GM23338 (cell line): ENCODE measurements around the gene PSAPL1. TPM values are rescaled to one million over a fixed set of nuclear protein-coding genes. Genes with fewer than 3 reads are reported as not detected.

Experiments used
- ATAC-seq: fragments of 200-7000 bp; cut with Tn5 transposase; 3 replicates; pipeline ENCODE4 v1.9.1; 2020
- DNase-seq: peaks from one replicate; pipeline ENCODE4 v3.0.0-alpha.2; 2015; ENCODE audit warnings: low spot score
- H2AFZ ChIP-seq: fragments of 200-600 bp; sonication (generic); 2 replicates; pipeline ENCODE4 v1.8.0; 2016; ENCODE audit warnings: antibody characterized with exemption, mild to moderate bottlenecking, moderate library complexity
- H3F3A ChIP-seq: fragments of 200-600 bp; sonication (generic); replicated peaks from 2 replicates; pipeline ENCODE4 v1.8.0; 2017; ENCODE audit warnings: antibody characterized with exemption, mixed run types, low read depth
- H3K27ac ChIP-seq: fragments of 200-600 bp; sonication (generic); 2 replicates; pipeline ENCODE4 v1.6.1; 2016; ENCODE audit warnings: low read depth
- H3K27me3 ChIP-seq: fragments of 200-600 bp; sonication (generic); 2 replicates; pipeline ENCODE4 v1.8.0; 2016; ENCODE audit warnings: mild to moderate bottlenecking, mixed run types, moderate library complexity; ENCODE audit not compliant: insufficient read depth
- H3K36me3 ChIP-seq: fragments of 200-600 bp; sonication (generic); 2 replicates; pipeline ENCODE4 v1.8.0; 2016; ENCODE audit warnings: mild to moderate bottlenecking; ENCODE audit not compliant: insufficient read depth
- H3K4me1 ChIP-seq: fragments of 200-600 bp; sonication (generic); 2 replicates; pipeline ENCODE4 v1.8.0; 2016; ENCODE audit warnings: mild to moderate bottlenecking, moderate library complexity; ENCODE audit not compliant: insufficient read depth
- H3K4me2 ChIP-seq: fragments of 200-600 bp; sonication (generic); 2 replicates; pipeline ENCODE4 v1.7.1; 2017; ENCODE audit warnings: mixed run types
- H3K4me3 ChIP-seq: fragments of 200-600 bp; sonication (generic); 2 replicates; pipeline ENCODE4 v1.6.1; 2016; ENCODE audit warnings: mixed run types
- H3K79me2 ChIP-seq: fragments of 200-600 bp; sonication (generic); replicated peaks from 2 replicates; pipeline ENCODE4 v1.8.0; 2017; ENCODE audit warnings: mild to moderate bottlenecking; ENCODE audit not compliant: insufficient read depth
- H3K9me2 ChIP-seq: fragments of 200-600 bp; sonication (generic); 2 replicates; pipeline ENCODE4 v1.8.0; 2017; ENCODE audit not compliant: insufficient read depth
- H4K20me1 ChIP-seq: fragments of 200-600 bp; sonication (generic); replicated peaks from 2 replicates; pipeline ENCODE4 v1.8.0; 2017; ENCODE audit warnings: mild to moderate bottlenecking; ENCODE audit not compliant: insufficient read depth
- H3K27ac Mint-ChIP-seq: 2 replicates; pipeline ENCODE4 v1.8.0; 2020; ENCODE audit warnings: inconsistent platforms, mild to moderate bottlenecking, moderate library complexity, mixed read lengths
- H3K27me3 Mint-ChIP-seq: 3 replicates; pipeline ENCODE4 v1.8.0; 2022; ENCODE audit warnings: low read depth, mild to moderate bottlenecking, moderate library complexity, mixed read lengths, inconsistent platforms; ENCODE audit not compliant: insufficient read depth, poor library complexity
- H3K36me3 Mint-ChIP-seq: 3 replicates; pipeline ENCODE4 v1.8.0; 2021; ENCODE audit warnings: low read depth, mild to moderate bottlenecking, inconsistent platforms, moderate library complexity, mixed read lengths
- H3K4me1 Mint-ChIP-seq: 3 replicates; pipeline ENCODE4 v1.8.0; 2020; ENCODE audit warnings: mild to moderate bottlenecking, inconsistent platforms, mixed read lengths
- H3K4me3 Mint-ChIP-seq: 3 replicates; pipeline ENCODE4 v1.8.0; 2021; ENCODE audit warnings: moderate library complexity, mild to moderate bottlenecking, inconsistent platforms, mixed read lengths
- H3K9me3 Mint-ChIP-seq: 3 replicates; pipeline ENCODE4 v1.8.0; 2020; ENCODE audit warnings: moderate library complexity, mild to moderate bottlenecking, inconsistent platforms, mixed read lengths
- EZH2 ChIP-seq: fragments of 200-600 bp; sonication (generic); IDR thresholded peaks from one replicate; pipeline ENCODE4 v1.8.0; 2017; ENCODE audit warnings: antibody characterized with exemption, mild to moderate bottlenecking, low read depth; ENCODE audit not compliant: unreplicated experiment
- EZH2phosphoT487 ChIP-seq: fragments of 200-600 bp; sonication (generic); IDR thresholded peaks from one replicate; pipeline ENCODE4 v1.8.1; 2018; ENCODE audit warnings: antibody characterized with exemption; ENCODE audit not compliant: unreplicated experiment
- JUNB ChIP-seq: IDR thresholded peaks from one replicate; pipeline ENCODE4 v1.6.1; 2016; ENCODE audit warnings: antibody characterized with exemption; ENCODE audit not compliant: unreplicated experiment
- NANOG ChIP-seq: IDR thresholded peaks from 2 replicates; pipeline ENCODE4 v1.6.1; 2016; ENCODE audit warnings: antibody characterized with exemption, borderline replicate concordance
- STAT1 ChIP-seq: IDR thresholded peaks from one replicate; pipeline ENCODE4 v1.6.1; 2016; ENCODE audit warnings: antibody characterized with exemption; ENCODE audit not compliant: unreplicated experiment
- ZNF114 ChIP-seq: fragments of 250-450 bp; sonication (Bioruptor Pico); IDR thresholded peaks from 2 replicates; pipeline ENCODE4 v1.5.0; 2020; ENCODE audit warnings: mild to moderate bottlenecking, moderate library complexity
- ZNF331 ChIP-seq: fragments of 250-450 bp; sonication (Bioruptor Pico); IDR thresholded peaks from 2 replicates; pipeline ENCODE4 v1.5.0; 2020; ENCODE audit warnings: low read depth, mild to moderate bottlenecking, moderate library complexity
- polyA plus RNA-seq: library from polyadenylated mRNA; unstranded; fragments of >200 nt; fragmentation: Nextera tagmentation; extraction: Ambion mirVana; gene quantifications from 2 replicates; pipeline ENCODE4 v1.2.1, GENCODE V29; 2016
- total RNA-seq: library from RNA; depleted of rRNA; stranded (reverse); fragments of >200 nt; shearing (Covaris generic); gene quantifications from 2 replicates; pipeline ENCODE4 v1.2.3, GENCODE V29; 2014
- TF ChIP-seq, protein P1 (sequence below), 2 experiments: fragments of 200-600 bp in 1 of 2; sonication (generic) in 1 of 2; conservative IDR thresholded peaks; 2 replicates each; pipeline versions ENCODE4 v1.5.1 to v1.6.1; 2016 to 2017; ENCODE audit warnings: antibody characterized with exemption in 2 of 2, low read depth in 2 of 2, mild to moderate bottlenecking in 2 of 2, moderate library complexity in 1 of 2
- TF ChIP-seq, protein P2 (sequence below): IDR thresholded peaks from one replicate; pipeline ENCODE4 v1.6.1; 2018; ENCODE audit warnings: antibody characterized with exemption; ENCODE audit not compliant: unreplicated experiment
- TF ChIP-seq, protein P3 (sequence below): fragments of 250-450 bp; sonication (Bioruptor Pico); IDR thresholded peaks from 2 replicates; pipeline ENCODE4 v1.5.0; 2020; ENCODE audit warnings: mild to moderate bottlenecking, moderate library complexity
- TF ChIP-seq, protein P4 (sequence below): IDR thresholded peaks from 2 replicates; pipeline ENCODE4 v1.6.1; 2016; ENCODE audit warnings: antibody characterized with exemption

Gene PSAPL1
- total and polyA plus RNA-seq, 2 experiments from 2014 or later, result not detected

DNA sequence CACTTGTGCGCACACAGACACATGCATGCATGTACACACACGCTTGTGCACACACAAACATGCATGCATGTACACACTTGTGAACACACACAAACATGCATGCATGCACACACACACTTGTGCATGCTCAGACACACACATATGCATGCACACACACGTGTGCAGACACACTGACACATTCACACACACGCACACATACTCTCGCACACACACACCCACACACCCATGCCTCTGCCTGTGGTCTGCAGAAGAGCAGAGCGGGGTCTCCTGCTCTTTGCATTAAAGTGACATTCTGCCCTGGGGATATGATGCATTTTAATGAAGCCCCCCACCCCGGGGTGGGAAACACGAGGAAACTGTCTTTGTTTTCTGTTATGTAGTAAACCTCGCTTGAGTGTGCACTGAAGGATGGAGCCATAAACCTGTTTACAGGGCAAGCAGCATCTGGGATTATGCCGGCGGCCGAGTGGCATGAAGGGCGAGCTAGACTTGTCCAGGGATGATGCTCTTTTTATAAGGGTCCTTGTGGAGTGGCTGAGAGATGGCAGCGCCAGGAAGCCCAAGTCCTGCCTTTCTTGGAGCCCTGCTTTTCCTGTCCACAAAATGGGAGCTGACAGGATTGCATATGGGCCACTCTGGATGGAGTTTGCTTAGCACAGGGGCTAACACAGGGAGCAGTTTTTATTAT lies 17.8 kb downstream of the PSAPL1 start (continued):
- TF ChIP-seq, protein P1, sequence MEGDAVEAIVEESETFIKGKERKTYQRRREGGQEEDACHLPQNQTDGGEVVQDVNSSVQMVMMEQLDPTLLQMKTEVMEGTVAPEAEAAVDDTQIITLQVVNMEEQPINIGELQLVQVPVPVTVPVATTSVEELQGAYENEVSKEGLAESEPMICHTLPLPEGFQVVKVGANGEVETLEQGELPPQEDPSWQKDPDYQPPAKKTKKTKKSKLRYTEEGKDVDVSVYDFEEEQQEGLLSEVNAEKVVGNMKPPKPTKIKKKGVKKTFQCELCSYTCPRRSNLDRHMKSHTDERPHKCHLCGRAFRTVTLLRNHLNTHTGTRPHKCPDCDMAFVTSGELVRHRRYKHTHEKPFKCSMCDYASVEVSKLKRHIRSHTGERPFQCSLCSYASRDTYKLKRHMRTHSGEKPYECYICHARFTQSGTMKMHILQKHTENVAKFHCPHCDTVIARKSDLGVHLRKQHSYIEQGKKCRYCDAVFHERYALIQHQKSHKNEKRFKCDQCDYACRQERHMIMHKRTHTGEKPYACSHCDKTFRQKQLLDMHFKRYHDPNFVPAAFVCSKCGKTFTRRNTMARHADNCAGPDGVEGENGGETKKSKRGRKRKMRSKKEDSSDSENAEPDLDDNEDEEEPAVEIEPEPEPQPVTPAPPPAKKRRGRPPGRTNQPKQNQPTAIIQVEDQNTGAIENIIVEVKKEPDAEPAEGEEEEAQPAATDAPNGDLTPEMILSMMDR (conservative IDR thresholded peaks at IDR 0.05; ENCODE audit: low read depth in 2 of 2), result no peak
- TF ChIP-seq EZH2 (no peak), STAT1 (no peak), ZNF331 (no peak), JUNB (no peak), NANOG (no peak), EZH2phosphoT487 (no peak)
- TF ChIP-seq, protein P2, sequence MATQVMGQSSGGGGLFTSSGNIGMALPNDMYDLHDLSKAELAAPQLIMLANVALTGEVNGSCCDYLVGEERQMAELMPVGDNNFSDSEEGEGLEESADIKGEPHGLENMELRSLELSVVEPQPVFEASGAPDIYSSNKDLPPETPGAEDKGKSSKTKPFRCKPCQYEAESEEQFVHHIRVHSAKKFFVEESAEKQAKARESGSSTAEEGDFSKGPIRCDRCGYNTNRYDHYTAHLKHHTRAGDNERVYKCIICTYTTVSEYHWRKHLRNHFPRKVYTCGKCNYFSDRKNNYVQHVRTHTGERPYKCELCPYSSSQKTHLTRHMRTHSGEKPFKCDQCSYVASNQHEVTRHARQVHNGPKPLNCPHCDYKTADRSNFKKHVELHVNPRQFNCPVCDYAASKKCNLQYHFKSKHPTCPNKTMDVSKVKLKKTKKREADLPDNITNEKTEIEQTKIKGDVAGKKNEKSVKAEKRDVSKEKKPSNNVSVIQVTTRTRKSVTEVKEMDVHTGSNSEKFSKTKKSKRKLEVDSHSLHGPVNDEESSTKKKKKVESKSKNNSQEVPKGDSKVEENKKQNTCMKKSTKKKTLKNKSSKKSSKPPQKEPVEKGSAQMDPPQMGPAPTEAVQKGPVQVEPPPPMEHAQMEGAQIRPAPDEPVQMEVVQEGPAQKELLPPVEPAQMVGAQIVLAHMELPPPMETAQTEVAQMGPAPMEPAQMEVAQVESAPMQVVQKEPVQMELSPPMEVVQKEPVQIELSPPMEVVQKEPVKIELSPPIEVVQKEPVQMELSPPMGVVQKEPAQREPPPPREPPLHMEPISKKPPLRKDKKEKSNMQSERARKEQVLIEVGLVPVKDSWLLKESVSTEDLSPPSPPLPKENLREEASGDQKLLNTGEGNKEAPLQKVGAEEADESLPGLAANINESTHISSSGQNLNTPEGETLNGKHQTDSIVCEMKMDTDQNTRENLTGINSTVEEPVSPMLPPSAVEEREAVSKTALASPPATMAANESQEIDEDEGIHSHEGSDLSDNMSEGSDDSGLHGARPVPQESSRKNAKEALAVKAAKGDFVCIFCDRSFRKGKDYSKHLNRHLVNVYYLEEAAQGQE, result no peak

DNA sequence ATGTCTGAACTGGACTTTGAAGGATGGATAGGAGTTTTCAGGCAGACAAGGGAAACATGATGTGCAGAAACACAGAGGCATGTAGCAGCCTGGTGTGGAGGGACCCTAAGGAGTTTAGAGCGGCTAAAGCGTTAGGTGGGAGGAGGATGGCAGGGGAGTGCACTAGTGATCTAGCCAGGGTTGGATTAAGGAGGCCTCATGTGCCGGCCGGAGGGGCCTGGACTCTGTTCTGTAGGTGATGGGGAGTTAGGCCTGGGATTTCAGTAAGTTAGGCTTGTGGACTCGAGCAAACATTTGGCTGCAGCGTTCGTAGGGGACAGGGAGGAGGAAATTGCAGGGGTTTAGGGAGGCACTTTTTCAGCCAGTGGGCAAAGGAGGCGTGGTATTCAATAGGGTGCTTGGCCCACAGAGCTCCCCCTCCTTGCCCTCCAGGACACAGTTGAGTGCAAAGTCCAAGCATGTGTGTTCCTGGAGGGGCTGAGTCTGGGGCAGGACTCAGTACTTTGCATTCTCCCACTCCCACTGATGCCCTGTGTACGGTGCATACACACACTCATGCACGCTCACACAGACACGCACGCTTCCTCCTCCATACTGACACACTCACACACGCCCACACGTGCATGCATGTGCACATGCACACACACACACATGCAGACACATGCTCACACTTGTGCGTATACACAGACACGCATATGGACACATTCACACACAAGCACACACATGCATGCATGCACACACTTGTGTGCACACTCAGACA lies 18.6 kb downstream of the PSAPL1 start:
- H3K27ac ChIP-seq, result no peak overlapping the region
- no peak overlapping the region for H3K4me2 ChIP-seq
- no peak overlapping the region for H3K27ac Mint-ChIP-seq
- DNase-seq, result no peak
- H3K9me3 Mint-ChIP-seq, result peaks cover 11% of the 10 kb centered on the region
- H3K36me3 ChIP-seq, result no peaks in the 10 kb centered on the region
- H3K36me3 Mint-ChIP-seq, result 0 out of 3 replicates have a peak, but pooled peaks cover 2% of the 10 kb centered on the region
- no peak overlapping the region for H3K4me3 ChIP-seq
- no peak for ATAC-seq
- H3F3A ChIP-seq, result no peaks in the 10 kb centered on the region
- no peaks in the 10 kb centered on the region for H3K79me2 ChIP-seq
- peaks cover 26% of the 10 kb centered on the region for H3K4me1 Mint-ChIP-seq
- no peaks in the 10 kb centered on the region for H3K9me2 ChIP-seq
- H3K4me1 ChIP-seq, result peaks cover 14% of the 10 kb centered on the region; the same call in 1 of the 2 replicates
- H3K27me3 Mint-ChIP-seq, result peaks cover 72% of the 10 kb centered on the region
- H3K4me3 Mint-ChIP-seq, result no peak overlapping the region; the same call in 2 of the 3 replicates
- H3K27me3 ChIP-seq, result peaks cover 55% of the 10 kb centered on the region
- no peak overlapping the region for H2AFZ ChIP-seq
- H4K20me1 ChIP-seq, result no peaks in the 10 kb centered on the region; the same call in 1 of the 2 replicates
- TF ChIP-seq, protein P3, sequence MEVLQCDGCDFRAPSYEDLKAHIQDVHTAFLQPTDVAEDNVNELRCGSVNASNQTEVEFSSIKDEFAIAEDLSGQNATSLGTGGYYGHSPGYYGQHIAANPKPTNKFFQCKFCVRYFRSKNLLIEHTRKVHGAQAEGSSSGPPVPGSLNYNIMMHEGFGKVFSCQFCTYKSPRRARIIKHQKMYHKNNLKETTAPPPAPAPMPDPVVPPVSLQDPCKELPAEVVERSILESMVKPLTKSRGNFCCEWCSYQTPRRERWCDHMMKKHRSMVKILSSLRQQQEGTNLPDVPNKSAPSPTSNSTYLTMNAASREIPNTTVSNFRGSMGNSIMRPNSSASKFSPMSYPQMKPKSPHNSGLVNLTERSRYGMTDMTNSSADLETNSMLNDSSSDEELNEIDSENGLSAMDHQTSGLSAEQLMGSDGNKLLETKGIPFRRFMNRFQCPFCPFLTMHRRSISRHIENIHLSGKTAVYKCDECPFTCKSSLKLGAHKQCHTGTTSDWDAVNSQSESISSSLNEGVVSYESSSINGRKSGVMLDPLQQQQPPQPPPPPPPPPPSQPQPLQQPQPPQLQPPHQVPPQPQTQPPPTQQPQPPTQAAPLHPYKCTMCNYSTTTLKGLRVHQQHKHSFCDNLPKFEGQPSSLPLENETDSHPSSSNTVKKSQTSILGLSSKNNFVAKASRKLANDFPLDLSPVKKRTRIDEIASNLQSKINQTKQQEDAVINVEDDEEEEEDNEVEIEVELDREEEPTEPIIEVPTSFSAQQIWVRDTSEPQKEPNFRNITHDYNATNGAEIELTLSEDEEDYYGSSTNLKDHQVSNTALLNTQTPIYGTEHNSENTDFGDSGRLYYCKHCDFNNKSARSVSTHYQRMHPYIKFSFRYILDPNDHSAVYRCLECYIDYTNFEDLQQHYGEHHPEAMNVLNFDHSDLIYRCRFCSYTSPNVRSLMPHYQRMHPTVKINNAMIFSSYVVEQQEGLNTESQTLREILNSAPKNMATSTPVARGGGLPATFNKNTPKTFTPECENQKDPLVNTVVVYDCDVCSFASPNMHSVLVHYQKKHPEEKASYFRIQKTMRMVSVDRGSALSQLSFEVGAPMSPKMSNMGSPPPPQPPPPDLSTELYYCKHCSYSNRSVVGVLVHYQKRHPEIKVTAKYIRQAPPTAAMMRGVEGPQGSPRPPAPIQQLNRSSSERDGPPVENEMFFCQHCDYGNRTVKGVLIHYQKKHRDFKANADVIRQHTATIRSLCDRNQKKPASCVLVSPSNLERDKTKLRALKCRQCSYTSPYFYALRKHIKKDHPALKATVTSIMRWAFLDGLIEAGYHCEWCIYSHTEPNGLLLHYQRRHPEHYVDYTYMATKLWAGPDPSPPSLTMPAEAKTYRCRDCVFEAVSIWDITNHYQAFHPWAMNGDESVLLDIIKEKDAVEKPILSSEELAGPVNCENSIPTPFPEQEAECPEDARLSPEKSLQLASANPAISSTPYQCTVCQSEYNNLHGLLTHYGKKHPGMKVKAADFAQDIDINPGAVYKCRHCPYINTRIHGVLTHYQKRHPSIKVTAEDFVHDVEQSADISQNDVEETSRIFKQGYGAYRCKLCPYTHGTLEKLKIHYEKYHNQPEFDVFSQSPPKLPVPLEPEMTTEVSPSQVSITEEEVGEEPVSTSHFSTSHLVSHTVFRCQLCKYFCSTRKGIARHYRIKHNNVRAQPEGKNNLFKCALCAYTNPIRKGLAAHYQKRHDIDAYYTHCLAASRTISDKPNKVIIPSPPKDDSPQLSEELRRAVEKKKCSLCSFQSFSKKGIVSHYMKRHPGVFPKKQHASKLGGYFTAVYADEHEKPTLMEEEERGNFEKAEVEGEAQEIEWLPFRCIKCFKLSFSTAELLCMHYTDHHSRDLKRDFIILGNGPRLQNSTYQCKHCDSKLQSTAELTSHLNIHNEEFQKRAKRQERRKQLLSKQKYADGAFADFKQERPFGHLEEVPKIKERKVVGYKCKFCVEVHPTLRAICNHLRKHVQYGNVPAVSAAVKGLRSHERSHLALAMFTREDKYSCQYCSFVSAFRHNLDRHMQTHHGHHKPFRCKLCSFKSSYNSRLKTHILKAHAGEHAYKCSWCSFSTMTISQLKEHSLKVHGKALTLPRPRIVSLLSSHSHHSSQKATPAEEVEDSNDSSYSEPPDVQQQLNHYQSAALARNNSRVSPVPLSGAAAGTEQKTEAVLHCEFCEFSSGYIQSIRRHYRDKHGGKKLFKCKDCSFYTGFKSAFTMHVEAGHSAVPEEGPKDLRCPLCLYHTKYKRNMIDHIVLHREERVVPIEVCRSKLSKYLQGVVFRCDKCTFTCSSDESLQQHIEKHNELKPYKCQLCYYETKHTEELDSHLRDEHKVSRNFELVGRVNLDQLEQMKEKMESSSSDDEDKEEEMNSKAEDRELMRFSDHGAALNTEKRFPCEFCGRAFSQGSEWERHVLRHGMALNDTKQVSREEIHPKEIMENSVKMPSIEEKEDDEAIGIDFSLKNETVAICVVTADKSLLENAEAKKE (CRISPR knock-in tag), result no peak
- TF ChIP-seq ZNF114 (CRISPR knock-in tag) (no peak), EZH2phosphoT487 (no peak)
- TF ChIP-seq, protein P4, sequence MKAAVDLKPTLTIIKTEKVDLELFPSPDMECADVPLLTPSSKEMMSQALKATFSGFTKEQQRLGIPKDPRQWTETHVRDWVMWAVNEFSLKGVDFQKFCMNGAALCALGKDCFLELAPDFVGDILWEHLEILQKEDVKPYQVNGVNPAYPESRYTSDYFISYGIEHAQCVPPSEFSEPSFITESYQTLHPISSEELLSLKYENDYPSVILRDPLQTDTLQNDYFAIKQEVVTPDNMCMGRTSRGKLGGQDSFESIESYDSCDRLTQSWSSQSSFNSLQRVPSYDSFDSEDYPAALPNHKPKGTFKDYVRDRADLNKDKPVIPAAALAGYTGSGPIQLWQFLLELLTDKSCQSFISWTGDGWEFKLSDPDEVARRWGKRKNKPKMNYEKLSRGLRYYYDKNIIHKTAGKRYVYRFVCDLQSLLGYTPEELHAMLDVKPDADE, result no peak
